HG03039 (cell line): ENCODE results near the gene ARNT2.

Experiments
- ATAC-seq: cut with Tn5 transposase; IDR thresholded peaks from one replicate; pipeline ENCODE4 v1.9.1; 2021; ENCODE audit warnings: mild to moderate bottlenecking, moderate library complexity; ENCODE audit not compliant: unreplicated experiment

ARNT2 gene

GRCh38 chr15:80441041-80441440 lies 36.9 kb downstream of the ARNT2 start:
- no peak for ATAC-seq

- ATAC-seq = no peak
Measured at GRCh38 chr15:80441714-80442113, 37.5 kb downstream of the ARNT2 start.

- ATAC-seq = no peak
Measured at GRCh38 chr15:80442728-80443403, 38.7 kb downstream of the ARNT2 start.

- no peak for ATAC-seq
Measured at GRCh38 chr15:80444680-80445251, 40.6 kb downstream of the ARNT2 start.

GRCh38 chr15:80445300-80446041 lies 41.3 kb downstream of the ARNT2 start:
- no peak for ATAC-seq

- ATAC-seq = no peak
Measured at GRCh38 chr15:80447077-80447476, 42.9 kb downstream of the ARNT2 start.

GRCh38 chr15:80449825-80450224 lies 45.6 kb downstream of the ARNT2 start:
- no peak for ATAC-seq

- ATAC-seq = no peak
Measured at GRCh38 chr15:80450811-80451321, 46.7 kb downstream of the ARNT2 start.

GRCh38 chr15:80452166-80452565 lies 48.0 kb downstream of the ARNT2 start:
- ATAC-seq = no peak

GRCh38 chr15:80455051-80455648 lies 51.0 kb downstream of the ARNT2 start:
- ATAC-seq = no peak

GRCh38 chr15:80455668-80456442 lies 51.7 kb downstream of the ARNT2 start:
- no peak for ATAC-seq

- no peak for ATAC-seq
Measured at GRCh38 chr15:80456517-80457492, 52.6 kb downstream of the ARNT2 start.

- no peak for ATAC-seq
Measured at GRCh38 chr15:80457896-80458295, 53.7 kb downstream of the ARNT2 start.

- no peak for ATAC-seq
Measured at GRCh38 chr15:80458580-80458979, 54.4 kb downstream of the ARNT2 start.

- no peak for ATAC-seq
Measured at GRCh38 chr15:80459380-80459779, 55.2 kb downstream of the ARNT2 start.

GRCh38 chr15:80459818-80460217 lies 55.6 kb downstream of the ARNT2 start:
- no peak for ATAC-seq

GRCh38 chr15:80461356-80462095 lies 57.3 kb downstream of the ARNT2 start:
- ATAC-seq = no peak

GRCh38 chr15:80462111-80462510 lies 57.9 kb downstream of the ARNT2 start:
- ATAC-seq = no peak
